SK-N-SH (cell line): ENCODE measurements around the gene SLC38A3.

ENCODE experiments used
- CTCF ChIP-seq: fragments of 200-600 bp; sonication (generic); IDR thresholded peaks from 2 replicates; pipeline ENCODE4 v1.6.1; 2017; ENCODE audit warnings: antibody characterized with exemption, mild to moderate bottlenecking, moderate library complexity
- GATA2 ChIP-seq: sonication (generic); formaldehyde crosslinking; IDR thresholded peaks from 2 replicates; pipeline ENCODE4 v1.5.0; 2020; ENCODE audit warnings: mild to moderate bottlenecking, missing genetic modification reagents
- IRF3 ChIP-seq: fragments of 150-350 bp; IDR thresholded peaks from 2 replicates; pipeline ENCODE4 v1.6.1; 2016; ENCODE audit warnings: mild to moderate bottlenecking, low read depth, low read length
- JUND ChIP-seq: IDR thresholded peaks from 2 replicates; pipeline ENCODE4 v1.4.0; 2012
- MEF2A ChIP-seq: IDR thresholded peaks from 2 replicates; pipeline ENCODE4 v1.4.0; 2012; ENCODE audit warnings: low read depth, borderline replicate concordance

- TF ChIP-seq CTCF (no peak), JUND (no peak), IRF3 (no peak), GATA2 (CRISPR knock-in tag) (no peak), MEF2A (no peak)
Observed at GRCh38 chr3:50192124-50192523, 12.9 kb upstream of the SLC38A3 start.
